HCT116 (cell line): ENCODE measurements around the gene CBY1. TPM values are rescaled to one million over a fixed set of nuclear protein-coding genes. Genes with fewer than 3 reads are reported as not detected.

Source experiments
- ATAC-seq: fragments of 200-7000 bp; cut with Tn5 transposase; 2 replicates; pipeline ENCODE4 v1.9.1; 2020; ENCODE audit warnings: mild to moderate bottlenecking, moderate library complexity
- BruUV-seq: library from RNA; stranded (reverse); fragments of 400-500 nt; replicated peaks from 2 replicates; lab custom pipeline; 2021; lab: Mats Ljungman, UMichigan
- CTCF ChIA-PET: fragments of 300-600 bp; sonication (Branson Sonifier 250); formaldehyde crosslinking; loops from one replicate; lab custom pipeline; 2021; ENCODE audit warnings: antibody characterized with exemption; lab: Charles Lee
- POLR2A ChIA-PET: fragments of 300-600, 350-600 bp; sonication (Branson Sonifier 250); formaldehyde crosslinking; loops from one replicate; lab custom pipeline; 2021; ENCODE audit warnings: antibody characterized with exemption; lab: Charles Lee
- RAD21 ChIA-PET, 2 experiments: fragments of 300-600 bp; sonication (Branson Sonifier 250); formaldehyde crosslinking; loops; one replicate each; lab custom pipeline; 2023; ENCODE audit warnings: low total read pairs in 2 of 2; ENCODE audit not compliant: uncharacterized antibody in 2 of 2, unreplicated experiment in 2 of 2, low non-redundant PET in 1 of 2; lab: Charles Lee
- DNase-seq: peaks from one replicate; pipeline ENCODE4 v3.0.0-alpha.2; 2010; ENCODE audit warnings: low read depth, low spot score
- H2AFZ ChIP-seq: fragments of 200-600 bp; shearing (Covaris generic), sonication (generic); 2 replicates; pipeline ENCODE4 v1.6.1; 2017; ENCODE audit warnings: low read depth, mixed run types, mixed read lengths, antibody characterized with exemption, low read length; ENCODE audit not compliant: poor library complexity, severe bottlenecking
- H3K27ac ChIP-seq: 2 replicates; pipeline ENCODE4 v1.5.1; 2012; ENCODE audit warnings: low read depth, low read length
- H3K27me3 ChIP-seq: fragments of 200-600 bp; sonication (generic); 2 replicates; pipeline ENCODE4 v1.6.1; 2016; ENCODE audit warnings: mixed run types, low read length, mixed read lengths; ENCODE audit not compliant: insufficient read depth
- H3K36me3 ChIP-seq, 2 experiments: fragments of 200-500 bp in 1 of 2; fragments of 200-600 bp in 1 of 2; sonication (Bioruptor generic) in 1 of 2; sonication (generic) in 1 of 2; 2 replicates each; pipeline versions ENCODE4 v1.5.1 to v1.6.1; 2014 to 2016; ENCODE audit warnings: low read length in 2 of 2, inconsistent platforms in 1 of 2, mixed read lengths in 1 of 2, mixed run types in 1 of 2; ENCODE audit not compliant: insufficient read depth in 2 of 2, control insufficient read depth in 1 of 2
- H3K4me1 ChIP-seq, 2 experiments: fragments of 200-600 bp in 1 of 2; sonication (generic) in 1 of 2; 2 replicates each; pipeline versions ENCODE4 v1.5.1 to v1.6.1; 2012 to 2017; ENCODE audit warnings: low read length in 2 of 2, inconsistent platforms in 1 of 2, mild to moderate bottlenecking in 1 of 2, mixed read lengths in 1 of 2, mixed run types in 1 of 2, moderate library complexity in 1 of 2; ENCODE audit not compliant: insufficient read depth in 2 of 2, control insufficient read depth in 1 of 2
- H3K4me2 ChIP-seq: fragments of 200-600 bp; sonication (generic); 2 replicates; pipeline ENCODE4 v1.6.1; 2017; ENCODE audit warnings: mixed run types, low read length, mixed read lengths
- H3K4me3 ChIP-seq, 2 experiments: fragments of 200-600 bp in 1 of 2; sonication (generic) in 1 of 2; replicated peaks in 1 of 2; 2 replicates each; pipeline ENCODE4 v1.5.1; 2011 to 2016; ENCODE audit warnings: low read length in 2 of 2, control low read depth in 1 of 2, low read depth in 1 of 2, mild to moderate bottlenecking in 1 of 2, mixed read lengths in 1 of 2, mixed run types in 1 of 2
- H3K79me2 ChIP-seq: fragments of 200-600 bp; sonication (generic); 2 replicates; pipeline ENCODE4 v1.6.1; 2017; ENCODE audit warnings: mild to moderate bottlenecking, mixed run types, low read length, moderate library complexity, mixed read lengths; ENCODE audit not compliant: insufficient read depth
- H3K9ac ChIP-seq: fragments of 200-600 bp; sonication (generic); 2 replicates; pipeline ENCODE4 v1.6.1; 2016; ENCODE audit warnings: low read length, mixed read lengths
- H3K9me2 ChIP-seq: fragments of 200-600 bp; sonication (generic), shearing (Covaris generic); 2 replicates; pipeline ENCODE4 v1.6.1; 2017; ENCODE audit warnings: mixed run types, mild to moderate bottlenecking, moderate library complexity; ENCODE audit not compliant: insufficient read depth
- H3K9me3 ChIP-seq, 2 experiments: fragments of 200-500 bp in 1 of 2; fragments of 200-600 bp in 1 of 2; sonication (Bioruptor generic) in 1 of 2; sonication (generic) in 1 of 2; 2 replicates each; pipeline ENCODE4 v1.6.1; 2014 to 2017; ENCODE audit warnings: low read length in 2 of 2, mixed read lengths in 2 of 2, inconsistent platforms in 1 of 2, low read depth in 1 of 2, mild to moderate bottlenecking in 1 of 2, mixed run types in 1 of 2, moderate library complexity in 1 of 2; ENCODE audit not compliant: control insufficient read depth in 1 of 2, insufficient read depth in 1 of 2
- H4K20me1 ChIP-seq: fragments of 200-600 bp; sonication (generic), shearing (Covaris generic); 2 replicates; pipeline ENCODE4 v1.6.1; 2017; ENCODE audit warnings: mixed run types, mild to moderate bottlenecking, moderate library complexity; ENCODE audit not compliant: insufficient read depth
- CEBPB ChIP-seq: IDR thresholded peaks from 2 replicates; pipeline ENCODE4 v1.6.1; 2012; ENCODE audit warnings: low read depth
- EGR1 ChIP-seq: IDR thresholded peaks from 2 replicates; pipeline ENCODE4 v1.6.1; 2012; ENCODE audit warnings: low read depth
- ELF1 ChIP-seq: IDR thresholded peaks from 2 replicates; pipeline ENCODE4 v1.6.1; 2012; ENCODE audit warnings: low read depth, borderline replicate concordance
- JUND ChIP-seq: IDR thresholded peaks from 2 replicates; pipeline ENCODE4 v1.6.1; 2012
- RAD21 ChIP-seq: IDR thresholded peaks from 2 replicates; pipeline ENCODE4 v1.6.1; 2012; ENCODE audit warnings: low read depth, mild to moderate bottlenecking
- ZNF274 ChIP-seq: fragments of 200-500 bp; sonication (Bioruptor generic); IDR thresholded peaks from 2 replicates; pipeline ENCODE4 v1.6.1; 2014; ENCODE audit warnings: mild to moderate bottlenecking, low read depth, low read length, inconsistent platforms
- intact Hi-C: fragments of 100-400 bp; cut with micrococcal nuclease; formaldehyde crosslinking; loops from 2 replicates; pipeline ENCODE4 v1.10.0; 2022
- total RNA-seq: library from RNA; stranded (reverse); gene quantifications from one replicate; pipeline ENCODE4 v1.2.1, GENCODE V29; 2021; ENCODE audit not compliant: unreplicated experiment
- TF ChIP-seq, protein P1 (sequence below): IDR thresholded peaks from 2 replicates; pipeline ENCODE4 v1.6.1; 2012; ENCODE audit warnings: low read depth
- TF ChIP-seq, protein P2 (sequence below), 3 experiments: fragments of 200-600 bp in 1 of 3; sonication (generic) in 1 of 3; IDR thresholded peaks in 2 of 3; conservative IDR thresholded peaks in 1 of 3; 2 replicates each; pipeline ENCODE4 v1.5.1; 2012 to 2017; ENCODE audit warnings: low read depth in 2 of 3, low read length in 2 of 3, antibody characterized with exemption in 1 of 3, borderline replicate concordance in 1 of 3, control low read depth in 1 of 3, mild to moderate bottlenecking in 1 of 3, mixed read lengths in 1 of 3, mixed run types in 1 of 3, moderate library complexity in 1 of 3; ENCODE audit not compliant: insufficient read depth in 1 of 3

The CBY1 gene
- total RNA-seq, 1 experiment from 2014 or later, result 27.6 TPM

DNA sequence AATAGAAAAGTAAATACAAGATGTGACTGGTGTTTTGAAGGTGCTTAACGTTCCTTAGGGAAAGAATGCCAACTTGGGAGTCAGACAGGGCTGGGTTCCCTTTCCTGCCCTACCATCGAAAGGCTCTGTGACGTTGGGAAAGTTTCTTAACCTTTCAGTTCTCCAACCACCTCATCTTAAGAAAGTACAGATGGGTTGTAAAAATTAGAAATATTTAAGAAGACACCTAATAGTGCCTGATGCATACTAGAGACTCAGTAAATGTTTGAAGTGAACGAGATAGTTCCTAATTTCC, 50.4 kb downstream of the CBY1 start:
- Histone ChIP-seq H4K20me1 (no peaks in the 10 kb centered on the region), H3K79me2 (peaks cover 59% of the 10 kb centered on the region), H3K27me3 (no peaks in the 10 kb centered on the region), H3K4me3 (peak overlapping the region; percentile 85 to 91), H3K4me2 (peak overlapping the region; percentile 88), H3K9me2 (no peaks in the 10 kb centered on the region), H3K9ac (peak overlapping the region; percentile 93), H3K9me3 (no peaks in the 10 kb centered on the region), H3K36me3 (peaks cover 0 to 10% of the 10 kb centered on the region in 2 experiments; a peak in 2 of 4 replicates), H3K4me1 (peaks cover 16 to 38% of the 10 kb centered on the region in 2 experiments), H3K27ac (peak overlapping the region; percentile 84; the same call in 1 of the 2 replicates), H2AFZ (no peak overlapping the region)
- BruUV-seq, result no TSS peak
- ChIA-PET RAD21 (no interaction called here), POLR2A (interaction anchor here (1.7 to 1.9 kb wide), 2 partner anchors 10 to 11 kb away, joined by 5 to 14 read pairs; no protein-coding TSS in a partner anchor), CTCF (interaction anchor here (0.8 to 1.8 kb wide), 2 partner anchors 18 to 415 kb away, joined by 3 to 4 read pairs; no protein-coding TSS in a partner anchor)
- intact Hi-C loops, result no loop called here
- TF ChIP-seq ELF1 (no peak), JUND (no peak), RAD21 (no peak), EGR1 (no peak), CEBPB (no peak), ZNF274 (no peak)
- TF ChIP-seq, protein P1, sequence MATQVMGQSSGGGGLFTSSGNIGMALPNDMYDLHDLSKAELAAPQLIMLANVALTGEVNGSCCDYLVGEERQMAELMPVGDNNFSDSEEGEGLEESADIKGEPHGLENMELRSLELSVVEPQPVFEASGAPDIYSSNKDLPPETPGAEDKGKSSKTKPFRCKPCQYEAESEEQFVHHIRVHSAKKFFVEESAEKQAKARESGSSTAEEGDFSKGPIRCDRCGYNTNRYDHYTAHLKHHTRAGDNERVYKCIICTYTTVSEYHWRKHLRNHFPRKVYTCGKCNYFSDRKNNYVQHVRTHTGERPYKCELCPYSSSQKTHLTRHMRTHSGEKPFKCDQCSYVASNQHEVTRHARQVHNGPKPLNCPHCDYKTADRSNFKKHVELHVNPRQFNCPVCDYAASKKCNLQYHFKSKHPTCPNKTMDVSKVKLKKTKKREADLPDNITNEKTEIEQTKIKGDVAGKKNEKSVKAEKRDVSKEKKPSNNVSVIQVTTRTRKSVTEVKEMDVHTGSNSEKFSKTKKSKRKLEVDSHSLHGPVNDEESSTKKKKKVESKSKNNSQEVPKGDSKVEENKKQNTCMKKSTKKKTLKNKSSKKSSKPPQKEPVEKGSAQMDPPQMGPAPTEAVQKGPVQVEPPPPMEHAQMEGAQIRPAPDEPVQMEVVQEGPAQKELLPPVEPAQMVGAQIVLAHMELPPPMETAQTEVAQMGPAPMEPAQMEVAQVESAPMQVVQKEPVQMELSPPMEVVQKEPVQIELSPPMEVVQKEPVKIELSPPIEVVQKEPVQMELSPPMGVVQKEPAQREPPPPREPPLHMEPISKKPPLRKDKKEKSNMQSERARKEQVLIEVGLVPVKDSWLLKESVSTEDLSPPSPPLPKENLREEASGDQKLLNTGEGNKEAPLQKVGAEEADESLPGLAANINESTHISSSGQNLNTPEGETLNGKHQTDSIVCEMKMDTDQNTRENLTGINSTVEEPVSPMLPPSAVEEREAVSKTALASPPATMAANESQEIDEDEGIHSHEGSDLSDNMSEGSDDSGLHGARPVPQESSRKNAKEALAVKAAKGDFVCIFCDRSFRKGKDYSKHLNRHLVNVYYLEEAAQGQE, result no peak
- TF ChIP-seq, protein P2, sequence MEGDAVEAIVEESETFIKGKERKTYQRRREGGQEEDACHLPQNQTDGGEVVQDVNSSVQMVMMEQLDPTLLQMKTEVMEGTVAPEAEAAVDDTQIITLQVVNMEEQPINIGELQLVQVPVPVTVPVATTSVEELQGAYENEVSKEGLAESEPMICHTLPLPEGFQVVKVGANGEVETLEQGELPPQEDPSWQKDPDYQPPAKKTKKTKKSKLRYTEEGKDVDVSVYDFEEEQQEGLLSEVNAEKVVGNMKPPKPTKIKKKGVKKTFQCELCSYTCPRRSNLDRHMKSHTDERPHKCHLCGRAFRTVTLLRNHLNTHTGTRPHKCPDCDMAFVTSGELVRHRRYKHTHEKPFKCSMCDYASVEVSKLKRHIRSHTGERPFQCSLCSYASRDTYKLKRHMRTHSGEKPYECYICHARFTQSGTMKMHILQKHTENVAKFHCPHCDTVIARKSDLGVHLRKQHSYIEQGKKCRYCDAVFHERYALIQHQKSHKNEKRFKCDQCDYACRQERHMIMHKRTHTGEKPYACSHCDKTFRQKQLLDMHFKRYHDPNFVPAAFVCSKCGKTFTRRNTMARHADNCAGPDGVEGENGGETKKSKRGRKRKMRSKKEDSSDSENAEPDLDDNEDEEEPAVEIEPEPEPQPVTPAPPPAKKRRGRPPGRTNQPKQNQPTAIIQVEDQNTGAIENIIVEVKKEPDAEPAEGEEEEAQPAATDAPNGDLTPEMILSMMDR (IDR thresholded peaks at IDR 0.05 in 2 of 3, conservative IDR thresholded peaks at IDR 0.05 in 1 of 3; ENCODE audit: borderline replicate concordance in 1 of 3, insufficient read depth in 1 of 3, low read depth in 2 of 3, low read length in 2 of 3), result no peak
- no peak for DNase-seq
- ATAC-seq, result no peak
